ENCODE results near the gene HPCA.

HPCA gene

GRCh38 chr1:32890516-32891240 lies 4.4 kb downstream of the HPCA start:
- no peak for DNase-seq

- no peak for DNase-seq
These were observed 4.9 kb downstream of the HPCA start for GRCh38 chr1:32891241-32891570.

GRCh38 chr1:32891630-32892029 lies 5.3 kb downstream of the HPCA start:
- DNase-seq: no peak

- DNase-seq: no peak
These were observed 6.3 kb downstream of the HPCA start for GRCh38 chr1:32892368-32893197.

GRCh38 chr1:32893198-32894018 lies 7.1 kb downstream of the HPCA start:
- no peak for DNase-seq

- no peak for DNase-seq
These were observed 7.8 kb downstream of the HPCA start for GRCh38 chr1:32894019-32894600.

GRCh38 chr1:32894681-32895080 lies 8.4 kb downstream of the HPCA start:
- DNase-seq: no peak

- DNase-seq: no peak
These were observed 9.3 kb downstream of the HPCA start for GRCh38 chr1:32895325-32896215.

GRCh38 chr1:32896451-32896850 lies 10.2 kb downstream of the HPCA start:
- DNase-seq: no peak

GRCh38 chr1:32897082-32898049 lies 11.1 kb downstream of the HPCA start:
- no peak for DNase-seq

GRCh38 chr1:32898056-32898455 lies 11.8 kb downstream of the HPCA start:
- DNase-seq: no peak

- no peak for DNase-seq
These were observed 12.7 kb downstream of the HPCA start for GRCh38 chr1:32898958-32899357.

- DNase-seq: no peak
These were observed 13.4 kb downstream of the HPCA start for GRCh38 chr1:32899586-32900296.

GRCh38 chr1:32900371-32900955 lies 14.2 kb downstream of the HPCA start:
- DNase-seq: no peak

- DNase-seq: no peak
These were observed 14.9 kb downstream of the HPCA start, which contains the start of gene TMEM54 for GRCh38 chr1:32900956-32901822. Gene TMEM54 (minus strand): TSS chr1:32901389. CDS start chr1:32901238, 151 bp downstream.

GRCh38 chr1:32901823-32902534 lies 15.7 kb downstream of the HPCA start:
- no peak for DNase-seq

GRCh38 chr1:32902535-32902920 lies 16.2 kb downstream of the HPCA start:
- DNase-seq: no peak

Data from DMS 273 treated with DMSO at 0.1 percent for 48 hours (cell line).